DMS 273 (cell line): ENCODE results near the gene USP32.

Experiments used
- DNase-seq: peaks from one replicate; lab custom pipeline; 2025; ENCODE audit not compliant: unreplicated experiment; lab: John Stamatoyannopoulos, UW

USP32 gene

DNA sequence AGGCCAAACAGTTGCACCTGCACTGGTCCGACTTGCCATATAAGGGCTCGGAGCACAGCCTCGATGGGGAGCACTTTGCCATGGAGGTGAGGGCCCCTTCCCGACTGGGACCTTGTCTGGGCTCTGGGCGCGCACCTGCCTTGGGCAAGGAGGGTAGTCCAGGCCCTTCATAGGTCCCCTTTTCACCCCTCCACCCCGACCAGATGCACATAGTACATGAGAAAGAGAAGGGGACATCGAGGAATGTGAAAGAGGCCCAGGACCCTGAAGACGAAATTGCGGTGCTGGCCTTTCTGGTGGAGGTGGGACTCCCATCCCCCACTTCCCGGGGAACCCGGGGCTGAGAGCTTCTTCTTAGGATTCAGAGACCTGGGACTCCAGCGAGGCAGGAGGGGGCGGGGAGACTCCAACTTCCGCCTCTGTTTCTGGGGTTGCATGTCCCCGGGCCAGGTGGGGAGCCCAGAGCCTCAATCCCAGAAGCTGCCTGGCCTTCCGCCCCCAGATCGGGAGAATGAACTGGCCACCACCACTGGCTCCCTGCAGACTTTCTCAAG lies 234.4 kb downstream of the USP32 start:
- DNase-seq, result no peak

DNA sequence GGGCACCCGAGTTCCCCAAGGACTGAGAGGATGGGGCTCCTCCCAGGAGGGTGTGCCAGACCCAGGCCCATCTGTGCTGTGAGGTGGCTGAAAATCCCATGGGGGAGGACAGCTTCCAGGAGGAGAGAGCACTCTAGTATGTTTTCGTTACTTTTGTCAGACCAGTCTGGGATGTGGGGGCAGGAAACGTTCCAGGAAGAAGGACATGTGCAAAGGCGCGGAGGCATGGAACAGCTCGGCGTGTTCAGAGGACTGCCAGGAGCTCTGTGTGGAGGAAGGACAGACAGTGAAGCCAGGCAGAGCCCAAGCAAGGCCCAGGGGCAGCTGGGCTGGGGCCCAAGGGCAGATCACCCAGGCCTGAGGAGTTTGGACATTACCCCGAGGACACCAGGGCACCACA lies 235.2 kb downstream of the USP32 start:
- no peak for DNase-seq

DNA sequence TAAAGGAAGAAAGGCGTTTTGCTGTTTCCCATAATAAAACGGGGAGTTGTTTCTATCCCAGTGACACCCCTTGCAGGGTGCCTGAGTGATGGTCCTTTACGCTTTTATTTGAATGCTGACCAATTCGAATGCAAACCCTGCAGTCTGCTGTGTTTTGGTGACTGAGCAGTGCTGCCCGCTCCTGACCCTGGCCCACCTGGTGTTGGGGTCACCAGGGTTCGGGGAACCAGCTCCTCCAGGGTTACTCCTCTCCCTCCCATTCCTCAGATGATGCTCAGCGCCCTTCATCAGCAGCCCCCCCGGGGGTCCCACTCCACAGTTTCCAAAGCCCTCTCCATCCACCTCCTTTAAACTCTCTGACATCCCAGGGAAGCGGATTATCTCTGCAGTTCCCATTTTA lies 236.1 kb downstream of the USP32 start:
- no peak for DNase-seq

DNA sequence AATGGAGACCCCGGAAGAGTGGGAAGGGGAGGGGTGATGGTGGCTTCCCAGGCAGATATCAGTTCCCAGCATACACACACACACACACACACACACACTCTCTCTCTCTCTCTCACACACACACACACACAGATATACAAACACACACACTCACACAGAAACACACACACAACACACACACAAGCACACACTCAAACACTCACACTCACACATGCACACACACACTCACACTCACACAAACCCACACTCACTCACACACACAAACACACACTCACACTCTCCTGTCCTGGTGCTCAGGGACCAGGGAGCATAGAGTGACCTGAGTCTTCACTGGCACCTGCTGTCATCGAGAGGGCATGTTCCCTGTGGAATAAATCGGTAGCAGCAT lies 236.5 kb downstream of the USP32 start:
- no peak for DNase-seq

DNA sequence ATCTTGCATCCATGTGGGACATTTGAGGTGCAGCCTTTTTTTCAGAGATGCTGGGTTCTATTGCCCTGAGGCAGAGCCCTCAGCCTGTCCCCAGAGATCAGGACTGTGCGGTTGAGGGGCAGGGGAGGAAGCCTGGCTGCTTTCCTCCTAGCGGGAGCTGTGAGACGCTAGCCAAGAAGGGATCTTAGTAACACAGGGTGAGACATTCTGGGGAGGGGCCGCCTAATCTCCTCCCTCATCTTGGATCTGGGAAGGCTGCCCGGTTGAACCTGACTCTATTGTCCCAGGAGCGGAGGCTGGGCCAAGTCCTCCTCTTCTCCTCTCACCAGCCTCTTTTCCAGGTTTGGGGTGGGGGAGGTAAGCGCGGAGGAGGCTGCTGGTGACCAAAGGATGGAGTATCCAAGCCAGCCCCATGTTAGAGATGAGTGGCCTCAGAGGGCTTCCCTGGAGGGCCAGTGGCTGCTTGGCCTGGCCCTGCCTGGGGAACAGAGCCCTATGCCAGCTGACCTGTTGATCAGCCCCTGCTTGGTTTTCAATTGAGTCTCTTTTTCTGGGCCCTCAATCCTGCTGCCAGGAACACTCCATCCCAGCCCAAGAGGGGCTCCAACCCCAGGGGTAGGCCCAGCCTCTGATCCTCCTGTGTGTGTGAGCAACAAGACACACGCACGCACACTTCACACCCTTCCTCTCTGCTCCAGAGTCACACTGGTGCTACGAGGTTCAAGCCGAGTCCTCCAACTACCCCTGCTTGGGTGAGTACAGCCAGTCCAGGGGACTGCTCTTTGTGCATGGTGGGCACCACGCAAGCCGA lies 237.1 kb downstream of the USP32 start:
- DNase-seq, result peak; percentile 75

DNA sequence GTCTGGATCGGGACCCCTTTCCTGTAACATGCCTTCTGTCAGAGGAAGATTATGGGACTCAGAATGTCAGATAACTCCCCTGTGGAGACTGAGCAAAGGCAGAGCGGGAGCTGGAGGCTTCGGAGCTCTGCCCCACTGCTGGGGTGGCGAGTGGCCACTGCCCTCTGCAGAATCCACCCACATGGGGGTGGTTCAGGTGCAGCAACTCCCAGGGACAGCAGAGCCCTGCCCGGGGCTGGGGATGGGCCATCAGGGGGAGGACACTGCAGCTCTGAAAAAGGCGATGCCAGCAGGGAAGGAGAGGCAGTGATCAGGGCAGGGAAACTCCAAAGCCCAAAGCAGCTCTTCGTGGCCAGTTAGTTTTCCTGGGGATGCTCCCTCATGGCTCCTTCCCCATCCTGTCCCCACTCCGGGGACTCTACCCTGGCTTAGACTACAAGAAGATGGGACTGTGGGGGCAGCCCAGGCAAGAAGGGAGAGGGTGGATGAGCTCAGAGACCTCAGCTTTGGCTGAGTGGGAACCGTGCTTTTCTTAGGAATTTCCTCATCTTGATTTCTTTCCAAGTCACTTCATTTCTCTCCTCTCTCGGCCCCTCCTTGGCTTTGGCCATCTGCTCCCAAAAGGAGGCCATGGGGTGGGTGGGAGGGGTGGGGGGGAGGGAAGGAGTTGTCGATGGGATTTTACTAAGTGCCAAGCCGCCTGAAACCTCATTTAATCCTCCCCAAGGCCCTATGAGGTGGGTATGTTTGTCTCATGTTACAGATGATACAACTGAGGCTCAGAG lies 238.1 kb downstream of the USP32 start:
- DNase-seq, result peak; percentile 59

DNA sequence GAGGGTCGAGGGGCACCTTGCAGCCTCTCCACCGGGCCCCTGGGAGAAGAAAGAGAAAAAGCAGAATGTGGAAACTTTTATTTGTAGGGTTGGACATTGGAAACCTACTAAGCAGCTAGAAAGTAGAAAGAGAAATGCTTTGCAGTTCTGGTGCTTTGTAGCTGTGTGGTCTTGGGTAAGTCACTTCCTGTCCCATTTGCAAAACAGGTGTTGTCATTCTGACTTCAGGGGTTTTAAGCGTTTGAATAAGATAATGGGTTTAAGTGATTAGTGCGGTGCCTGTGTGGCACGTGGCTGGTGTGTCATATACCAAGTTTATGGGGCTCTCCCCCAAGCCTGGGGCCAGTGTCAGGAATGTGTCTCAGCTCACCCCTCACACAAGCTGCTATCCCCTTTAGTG lies 240.6 kb downstream of the USP32 start:
- no peak for DNase-seq

DNA sequence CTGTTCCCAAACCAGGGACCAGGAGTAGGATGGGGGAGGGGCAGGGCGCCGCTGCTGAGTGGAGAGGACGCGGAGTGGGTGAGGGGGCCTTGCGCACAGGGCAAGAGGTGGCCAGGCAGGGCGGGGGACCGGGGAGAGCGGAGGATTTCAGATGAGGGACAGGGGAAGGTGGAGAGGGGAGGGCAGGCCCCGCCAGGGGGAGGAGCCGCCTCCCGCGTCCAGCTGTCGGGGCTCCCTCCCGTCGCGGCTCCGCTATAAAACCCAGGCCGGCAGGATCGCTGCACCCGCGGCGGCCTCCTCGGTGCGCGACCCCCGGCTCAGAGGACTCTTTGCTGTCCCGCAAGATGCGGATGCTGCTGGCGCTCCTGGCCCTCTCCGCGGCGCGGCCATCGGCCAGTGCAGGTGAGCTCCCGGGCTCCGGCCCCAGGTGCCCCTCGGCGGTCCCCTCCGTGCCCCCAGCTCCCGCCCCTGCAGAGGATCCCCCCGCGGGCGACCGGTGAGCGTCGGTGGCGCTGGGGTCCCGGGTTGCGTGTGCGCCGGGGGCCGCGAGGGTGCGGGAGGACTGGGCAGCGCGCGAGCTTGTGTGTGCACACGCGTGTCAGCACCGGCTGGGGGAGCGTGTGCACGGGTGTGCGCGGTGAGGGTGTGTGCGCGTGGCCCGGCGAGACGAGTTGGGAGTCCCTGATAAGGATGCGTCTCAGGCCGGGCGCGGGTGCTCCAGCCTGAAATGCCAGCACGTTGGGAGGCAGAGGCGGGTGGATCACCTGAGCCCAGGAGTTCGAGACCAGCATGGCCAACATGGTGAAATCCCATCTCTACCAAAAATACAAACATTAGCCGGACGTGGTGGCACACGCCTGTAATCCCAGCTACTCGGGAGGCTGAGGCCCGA lies 242.0 kb downstream of the USP32 start, which contains the start of gene CA4:
CA4 (plus strand) TSS at position 283 of the 892 bp plus-strand sequence; CDS start at position 345, 62 bp downstream.
- DNase-seq, result peak; percentile 79

DNA sequence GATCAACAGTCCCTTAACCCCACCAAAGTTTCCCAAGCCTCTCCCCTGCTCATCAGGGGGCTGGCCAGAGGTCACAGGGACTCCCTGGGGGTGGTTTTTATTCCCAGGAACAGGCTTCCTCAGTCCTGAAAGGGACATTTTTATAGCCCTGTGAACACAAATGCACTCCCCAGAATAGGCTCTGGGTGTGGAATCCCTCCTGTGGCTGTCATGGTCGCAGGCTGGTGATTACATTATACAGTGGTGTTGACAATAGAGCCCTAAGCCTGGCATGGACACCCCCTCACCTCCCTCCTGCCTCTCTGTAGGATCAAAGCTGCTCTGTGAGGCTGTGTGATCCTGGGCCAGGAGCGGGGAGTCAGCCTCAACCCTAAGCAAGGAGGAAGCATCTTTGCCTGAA lies 243.6 kb downstream of the USP32 start:
- DNase-seq, result no peak

DNA sequence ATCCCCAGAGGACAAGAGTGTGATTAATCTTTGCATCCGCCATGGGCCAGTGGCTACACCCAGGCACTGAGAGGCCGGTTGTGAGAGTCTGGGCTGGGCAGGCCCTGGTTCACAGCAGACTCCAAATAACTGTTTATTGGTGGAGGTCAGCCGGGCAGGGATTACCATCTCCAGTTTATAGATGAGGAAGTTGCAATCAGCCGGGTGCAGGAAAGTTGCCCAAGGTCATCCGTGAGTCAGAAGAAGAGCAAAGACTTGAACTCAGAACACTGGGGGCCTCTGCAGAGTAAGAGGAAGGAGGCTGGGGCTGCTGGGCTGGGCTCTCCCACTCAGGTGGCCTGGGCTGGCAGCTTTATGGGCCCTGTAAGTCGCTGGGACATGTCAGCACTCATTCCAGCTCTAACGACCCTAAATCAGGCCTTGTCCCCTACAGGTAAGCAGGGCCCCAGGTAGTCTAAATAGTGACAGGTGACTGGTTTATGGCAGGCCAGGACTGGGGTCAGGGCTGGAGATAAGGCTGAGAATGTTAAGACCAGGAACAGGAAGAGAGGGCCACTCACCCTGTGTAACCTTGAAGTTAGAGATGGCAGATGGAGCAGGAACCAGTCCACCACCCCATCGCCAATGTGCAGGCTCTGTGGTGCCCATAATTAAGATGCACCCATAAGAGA lies 244.2 kb downstream of the USP32 start:
- DNase-seq, result no peak

DNA sequence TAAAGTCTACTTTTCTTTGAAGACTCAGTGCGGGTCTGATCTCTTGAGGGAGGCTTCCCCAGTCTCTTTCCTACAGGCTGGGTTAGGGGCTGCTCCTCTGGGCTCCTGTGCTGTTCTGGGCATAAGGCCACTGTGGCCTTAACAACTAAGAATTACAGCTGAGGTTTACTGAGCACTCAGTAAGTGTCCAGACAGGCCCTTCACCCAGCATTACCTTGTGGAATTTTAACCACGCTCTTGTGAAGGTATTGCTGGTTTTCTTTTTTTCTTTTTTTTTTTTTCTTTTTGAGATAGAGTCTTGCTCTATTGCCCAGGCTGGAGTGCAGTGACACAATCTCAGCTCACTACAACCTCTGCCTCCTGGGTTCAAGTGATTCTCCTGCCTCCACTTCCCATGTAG lies 245.7 kb downstream of the USP32 start:
- no peak for DNase-seq

DNA sequence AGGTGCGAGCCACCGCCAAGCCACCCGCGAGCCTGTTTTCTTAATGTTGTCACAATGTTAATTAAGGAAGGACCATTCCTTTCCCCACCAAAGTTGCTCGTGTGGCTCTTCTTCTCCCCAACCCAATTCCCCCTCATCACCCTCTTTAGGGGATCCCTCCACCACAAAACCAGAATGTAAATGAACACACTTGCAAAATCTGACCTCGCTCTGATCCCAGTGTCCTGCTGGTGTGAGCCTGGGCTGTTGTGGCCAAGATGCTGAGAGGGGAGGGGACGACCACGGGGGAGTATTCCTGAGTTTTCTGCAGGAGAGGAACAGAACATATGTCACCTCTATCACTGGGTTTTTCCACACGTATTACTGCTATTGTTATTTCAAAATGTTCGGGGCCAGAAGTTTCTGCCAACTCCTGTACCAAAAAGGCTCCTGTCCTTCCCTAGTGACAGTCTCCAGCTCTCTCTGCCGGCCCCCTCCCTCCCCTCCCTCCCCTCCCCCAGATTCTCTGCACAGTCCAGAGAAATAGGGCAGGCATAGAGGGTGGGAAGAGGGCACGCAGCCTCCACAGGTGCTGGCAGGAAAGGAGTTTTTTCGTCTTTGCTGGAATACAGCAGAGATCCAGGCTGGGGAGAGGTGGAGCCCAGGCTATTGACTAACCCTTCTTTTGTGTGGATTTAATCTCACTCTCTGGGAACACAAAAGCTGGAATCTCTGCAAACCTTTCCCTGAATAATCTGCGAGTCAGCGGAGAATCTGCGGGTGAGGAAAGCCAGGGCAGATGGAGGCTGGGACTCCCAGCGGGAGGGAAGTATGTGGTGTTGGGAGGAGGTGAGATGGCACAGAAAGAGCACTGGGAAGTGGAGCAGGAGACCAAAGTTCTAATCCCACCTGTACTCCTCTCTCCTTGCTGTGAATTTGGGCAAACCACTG lies 246.7 kb downstream of the USP32 start:
- peak; percentile 63 for DNase-seq

DNA sequence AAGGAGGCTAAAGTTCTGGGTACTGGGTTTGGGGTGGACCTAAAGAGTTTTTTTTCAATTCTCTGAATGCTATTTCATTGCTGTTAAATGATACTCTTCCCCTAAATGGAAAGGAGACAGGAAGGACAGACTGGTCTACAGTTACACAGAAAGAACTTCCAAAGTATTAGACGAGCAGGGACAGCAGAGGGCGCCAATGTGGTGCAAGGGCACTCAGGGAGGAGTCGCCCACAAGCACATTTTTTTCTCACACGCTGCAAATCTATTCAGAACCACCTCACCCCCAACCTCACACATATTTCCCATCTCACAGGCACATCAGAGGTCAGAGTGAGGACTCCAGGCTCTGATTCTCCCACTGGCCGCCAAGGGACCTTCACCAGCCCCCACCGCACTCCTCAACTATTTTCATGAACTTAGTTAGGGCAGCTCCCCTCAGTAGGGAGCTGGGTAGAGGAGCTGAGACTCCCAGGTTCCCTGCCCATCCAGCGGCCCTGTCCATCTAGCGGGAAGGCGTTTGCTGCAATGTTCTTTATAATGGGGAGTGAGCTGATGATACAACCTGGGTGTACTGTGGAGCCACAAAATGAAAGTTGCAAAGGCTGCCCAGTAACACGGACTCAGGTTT lies 248.9 kb downstream of the USP32 start:
- DNase-seq, result peak; percentile 97

DNA sequence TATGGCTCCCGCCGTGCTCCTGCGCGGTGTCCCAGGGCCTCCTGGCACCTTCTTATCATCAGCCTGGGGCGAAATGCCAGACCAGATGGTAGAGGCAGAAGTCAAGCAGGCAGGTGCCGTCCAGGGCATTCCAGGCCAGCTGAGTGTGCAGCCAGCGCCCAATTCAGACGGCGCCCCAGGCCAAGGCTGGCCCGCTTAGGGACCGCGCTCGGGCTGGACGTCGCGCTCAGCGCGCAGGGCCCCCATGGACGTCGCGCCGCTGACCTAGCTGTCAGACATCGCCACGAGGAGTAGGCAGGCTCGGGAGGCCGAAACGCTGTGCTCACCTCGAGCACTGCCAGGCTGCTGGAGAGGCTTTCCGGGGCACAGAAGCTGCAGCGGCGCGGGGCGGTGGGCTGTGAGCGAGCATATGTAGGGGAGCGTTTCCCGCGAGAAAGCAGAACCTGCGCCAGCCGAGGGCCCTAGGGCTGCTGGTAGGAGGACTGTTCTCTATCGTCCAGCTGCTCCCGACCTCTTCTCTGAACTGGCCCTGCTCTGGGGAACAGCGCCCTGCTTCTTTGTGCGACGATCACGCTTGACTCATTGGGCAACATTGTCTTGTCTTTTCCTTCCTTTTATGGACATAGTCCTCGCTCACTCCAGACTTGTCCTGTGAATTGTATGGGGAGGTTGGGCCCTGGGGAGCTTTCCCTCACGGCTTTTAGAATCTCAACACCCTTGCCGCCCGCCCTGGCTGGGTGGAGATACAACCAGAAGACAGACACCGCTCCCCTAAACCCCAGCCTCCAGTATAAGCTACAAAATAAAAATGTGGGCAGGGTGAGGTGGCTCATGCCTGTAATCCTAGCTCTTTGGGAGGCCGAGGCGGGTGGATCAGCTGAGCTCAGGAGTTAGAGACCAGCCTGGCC lies 250.6 kb downstream of the USP32 start:
- peak; percentile 92 for DNase-seq

DNA sequence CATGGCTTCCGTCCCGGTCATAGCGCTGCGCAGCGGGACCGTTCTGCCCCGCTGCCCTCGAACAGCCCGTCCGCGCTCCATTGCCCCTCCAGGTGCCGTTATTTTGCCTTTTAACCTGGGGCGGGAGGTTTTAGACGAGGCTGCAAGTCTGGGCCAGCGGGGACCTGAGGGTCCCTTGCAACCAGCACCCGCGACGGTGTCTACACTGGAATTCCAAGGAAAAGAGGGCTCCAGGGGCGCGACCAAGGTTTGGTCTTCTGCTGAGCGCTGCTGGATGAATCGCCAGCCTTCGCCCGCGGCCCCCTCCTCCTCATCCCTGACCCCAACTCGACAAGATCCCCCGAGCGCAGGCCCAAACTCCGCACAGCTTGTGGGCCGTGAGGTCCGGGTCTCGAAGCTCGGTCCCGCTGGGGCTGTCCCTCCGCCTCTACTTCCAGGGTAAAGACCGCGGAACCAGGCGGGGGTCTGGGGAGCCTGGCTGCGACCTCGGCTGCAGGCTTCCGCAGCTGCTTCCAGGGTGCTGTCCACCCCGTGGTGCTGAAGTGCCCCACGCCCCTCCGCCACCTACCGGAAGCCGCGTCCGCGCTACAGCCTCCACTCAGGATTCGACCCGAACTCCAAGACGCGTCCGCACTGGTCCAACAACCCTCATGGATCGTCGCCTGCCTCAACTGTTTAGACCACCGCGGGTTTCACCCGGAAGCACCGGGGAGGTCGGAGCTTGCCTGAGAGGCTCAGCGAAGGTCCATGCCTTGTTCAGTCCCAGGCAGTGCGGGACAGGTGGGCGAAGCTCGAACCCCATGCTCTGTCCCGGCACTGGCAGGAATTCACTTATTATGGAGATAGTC lies 252.3 kb downstream of the USP32 start:
- DNase-seq, result no peak

DNA sequence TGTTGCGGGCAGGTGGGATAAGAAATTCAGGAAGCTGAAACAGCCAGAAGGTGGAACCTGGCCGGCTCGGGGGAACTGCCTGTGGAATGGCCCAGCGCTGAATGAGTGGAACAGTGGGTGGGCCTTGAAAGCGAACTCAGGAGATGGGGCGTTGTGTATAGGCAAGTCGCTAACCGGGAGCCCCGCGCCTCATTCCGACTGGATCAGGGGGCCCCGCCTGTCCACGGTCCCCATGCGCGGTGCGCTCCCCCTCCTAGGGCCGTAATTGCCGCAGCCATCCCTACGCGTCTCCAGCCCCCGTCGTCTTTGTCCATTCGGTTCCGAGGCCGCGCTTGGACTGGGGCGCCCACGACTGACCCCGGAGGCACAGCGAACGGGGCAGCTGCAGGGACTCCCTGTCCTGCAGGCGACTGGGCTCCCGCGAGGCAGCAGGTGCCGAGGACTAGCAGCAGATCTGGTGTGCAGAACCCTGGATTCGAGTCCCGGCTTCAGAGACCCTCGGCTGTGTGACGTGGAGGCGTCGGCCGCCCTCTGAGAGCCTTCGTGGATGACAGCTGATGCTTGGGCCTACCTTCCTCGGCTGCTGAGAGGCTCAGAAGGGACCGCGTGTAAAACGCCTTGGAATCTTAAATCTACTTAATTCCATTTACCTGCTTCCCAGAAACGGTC lies 253.0 kb downstream of the USP32 start:
- DNase-seq, result no peak
